Parathyroid adenoma (tissue), 2 donors: Measurements from ENCODE around the gene PLXNA4.

Experiments
- H2AFZ ChIP-seq: fragments of 300-600 bp; sonication (generic); one replicate; pipeline ENCODE4 v1.7.0; 2017; ENCODE audit warnings: antibody characterized with exemption, mild to moderate bottlenecking
- H3K27ac ChIP-seq: fragments of 300-600 bp; sonication (generic); one replicate; pipeline ENCODE4 v1.7.0; 2017
- H3K27me3 ChIP-seq: fragments of 300-600 bp; sonication (generic); one replicate; pipeline ENCODE4 v1.7.0; 2017; ENCODE audit warnings: low read length; ENCODE audit not compliant: control insufficient read depth, insufficient read depth
- H3K36me3 ChIP-seq: fragments of 300-600 bp; sonication (generic); one replicate; pipeline ENCODE4 v1.7.0; 2017; ENCODE audit warnings: low read length; ENCODE audit not compliant: control insufficient read depth, insufficient read depth
- H3K4me1 ChIP-seq: fragments of 300-600 bp; sonication (generic); one replicate; pipeline ENCODE4 v1.7.0; 2017; ENCODE audit warnings: control low read depth
- H3K4me2 ChIP-seq: fragments of 300-600 bp; sonication (generic); one replicate; pipeline ENCODE4 v1.7.0; 2017; ENCODE audit warnings: low read length
- H3K4me3 ChIP-seq: fragments of 300-600 bp; sonication (generic); one replicate; pipeline ENCODE4 v1.7.0; 2017; ENCODE audit warnings: low read depth, low read length
- H3K79me2 ChIP-seq: fragments of 300-600 bp; sonication (generic); one replicate; pipeline ENCODE4 v1.7.0; 2017; ENCODE audit warnings: control low read depth
- H3K9ac ChIP-seq: fragments of 300-600 bp; sonication (generic); one replicate; pipeline ENCODE4 v1.7.0; 2017; ENCODE audit warnings: mild to moderate bottlenecking
- H3K9me3 ChIP-seq: fragments of 300-600 bp; sonication (generic); one replicate; pipeline ENCODE4 v1.7.0; 2017; ENCODE audit warnings: low read length; ENCODE audit not compliant: control insufficient read depth
- CTCF ChIP-seq: fragments of 300-600 bp; sonication (generic); IDR thresholded peaks from one replicate; pipeline ENCODE4 v1.7.0; 2017; ENCODE audit warnings: antibody characterized with exemption, mild to moderate bottlenecking
- donor health status: primary hyperparathyroidism.

Gene PLXNA4

DNA sequence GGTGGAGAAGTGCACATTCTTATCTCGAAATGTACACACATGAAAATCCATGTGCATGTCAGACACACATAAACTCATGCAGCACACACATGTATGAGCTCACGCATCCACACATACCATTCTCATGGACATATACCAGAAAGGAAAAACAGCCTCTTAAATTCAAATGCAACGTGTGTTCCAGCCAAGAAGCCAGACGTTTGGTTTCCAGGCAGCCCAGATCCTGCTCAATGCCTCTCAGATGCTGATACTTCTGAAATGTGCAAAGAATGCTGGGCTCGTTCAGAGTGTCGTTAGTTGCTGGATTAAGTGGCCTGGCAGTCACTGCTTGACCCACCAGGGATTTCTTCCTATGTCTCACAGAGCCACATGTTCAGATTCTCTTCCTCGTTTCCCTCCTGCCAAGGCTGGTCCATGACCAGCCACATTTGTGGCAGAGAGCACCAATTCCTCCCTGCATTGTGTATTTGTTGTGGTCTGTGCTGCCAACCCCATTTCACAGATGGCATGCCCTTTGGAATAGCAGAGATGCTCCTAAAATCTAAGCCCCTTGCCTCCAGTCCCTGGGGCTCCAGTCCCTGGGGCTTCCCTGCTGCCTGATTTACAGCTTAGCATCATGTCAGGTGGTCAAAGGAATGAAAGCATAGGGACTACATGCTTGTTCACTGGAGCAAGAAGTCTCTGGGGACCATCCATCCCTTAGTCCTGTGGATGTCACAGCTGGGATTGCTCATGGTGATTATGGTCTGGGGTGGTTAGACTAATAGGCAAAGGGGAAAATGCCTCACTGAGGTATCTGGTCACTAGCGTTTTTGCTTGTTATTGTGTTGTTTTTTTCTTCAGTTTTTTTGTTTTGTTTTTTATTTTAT, 426.6 kb downstream of the PLXNA4 start:
- Histone ChIP-seq H3K4me1 (no peaks in the 10 kb centered on the region), H3K27ac (no peak overlapping the region), H3K27me3 (no peaks in the 10 kb centered on the region), H2AFZ (no peak overlapping the region), H3K4me3 (no peak overlapping the region), H3K9ac (no peak overlapping the region), H3K79me2 (no peaks in the 10 kb centered on the region), H3K4me2 (no peak overlapping the region), H3K9me3 (no peaks in the 10 kb centered on the region), H3K36me3 (no peaks in the 10 kb centered on the region)
- no peak for TF ChIP-seq CTCF

DNA sequence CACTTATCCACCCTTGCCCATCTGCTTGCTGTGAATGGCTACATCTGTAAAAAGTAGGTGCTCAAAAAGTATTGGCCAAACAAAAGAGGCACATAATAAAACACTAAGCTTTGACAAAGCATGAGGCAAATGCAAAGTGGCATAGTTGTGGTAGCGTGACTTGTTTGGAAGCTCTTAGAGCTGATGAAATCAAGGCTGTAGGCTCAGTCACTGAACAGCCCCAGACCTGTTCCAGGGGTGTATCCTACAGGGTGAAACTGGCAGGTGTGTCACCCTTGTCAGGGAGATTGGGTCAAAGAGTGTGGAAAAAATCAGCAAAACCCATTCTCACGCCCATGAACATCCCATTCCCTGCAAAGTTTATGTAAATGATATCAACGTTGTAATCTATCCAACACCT, 427.4 kb downstream of the PLXNA4 start:
- Histone ChIP-seq H3K79me2 (no peaks in the 10 kb centered on the region), H3K27me3 (no peaks in the 10 kb centered on the region), H3K9ac (no peak overlapping the region), H3K9me3 (no peaks in the 10 kb centered on the region), H3K4me1 (no peaks in the 10 kb centered on the region), H3K27ac (no peak overlapping the region), H3K4me3 (no peak overlapping the region), H2AFZ (no peak overlapping the region), H3K36me3 (no peaks in the 10 kb centered on the region), H3K4me2 (no peak overlapping the region)
- no peak for TF ChIP-seq CTCF

GRCh38 chr7:132145466-132145865, 430.8 kb downstream of the PLXNA4 start:
- no peaks in the 10 kb centered on the region for H3K4me1 ChIP-seq
- no peaks in the 10 kb centered on the region for H3K79me2 ChIP-seq
- H3K27me3 ChIP-seq: no peaks in the 10 kb centered on the region
- H3K4me2 ChIP-seq: no peak overlapping the region
- H3K36me3 ChIP-seq: no peaks in the 10 kb centered on the region
- TF ChIP-seq CTCF: no peak
- H3K9me3 ChIP-seq: no peaks in the 10 kb centered on the region
- H3K27ac ChIP-seq: no peak overlapping the region
- no peak overlapping the region for H3K9ac ChIP-seq
- no peak overlapping the region for H2AFZ ChIP-seq
- H3K4me3 ChIP-seq: no peak overlapping the region

DNA sequence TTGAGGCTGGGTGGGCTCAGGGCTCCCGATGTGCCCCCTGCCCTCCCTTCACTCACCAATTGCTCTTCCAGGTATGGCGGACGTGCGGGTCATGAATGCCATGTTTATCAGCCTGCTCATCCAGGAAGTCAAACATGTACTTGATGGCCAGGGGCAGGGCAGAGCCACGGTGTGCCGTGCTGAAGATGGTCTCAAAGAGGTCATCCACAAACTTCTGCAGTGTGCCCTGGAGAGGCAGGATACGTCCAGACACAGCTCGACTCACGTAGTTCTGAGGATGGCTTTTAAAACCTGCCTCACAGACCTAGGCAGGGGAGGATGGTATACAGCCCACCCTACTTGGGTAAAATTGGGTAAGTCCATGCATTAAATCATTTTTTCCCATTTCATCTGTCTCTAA, 431.2 kb downstream of the PLXNA4 start:
- no peaks in the 10 kb centered on the region for H3K36me3 ChIP-seq
- no peak overlapping the region for H3K4me3 ChIP-seq
- no peak overlapping the region for H3K27ac ChIP-seq
- no peak overlapping the region for H3K9ac ChIP-seq
- no peaks in the 10 kb centered on the region for H3K9me3 ChIP-seq
- H3K4me2 ChIP-seq: no peak overlapping the region
- H3K79me2 ChIP-seq: no peaks in the 10 kb centered on the region
- no peaks in the 10 kb centered on the region for H3K27me3 ChIP-seq
- no peak overlapping the region for H2AFZ ChIP-seq
- no peak for TF ChIP-seq CTCF
- no peaks in the 10 kb centered on the region for H3K4me1 ChIP-seq

GRCh38 chr7:132142006-132142405, 434.3 kb downstream of the PLXNA4 start:
- Histone ChIP-seq H3K4me1 (no peaks in the 10 kb centered on the region), H3K4me3 (no peak overlapping the region), H3K27ac (no peak overlapping the region), H3K4me2 (no peak overlapping the region), H3K9me3 (no peaks in the 10 kb centered on the region), H2AFZ (no peak overlapping the region), H3K36me3 (no peaks in the 10 kb centered on the region), H3K9ac (no peak overlapping the region), H3K27me3 (no peaks in the 10 kb centered on the region), H3K79me2 (no peaks in the 10 kb centered on the region)
- TF ChIP-seq CTCF: no peak
